Spleen (tissue), 11 donors: ENCODE measurements around the gene WLS. TPM values are rescaled to one million over a fixed set of nuclear protein-coding genes. Genes with fewer than 3 reads are reported as not detected.
A peak's percentile ranks its signal among the peaks of the same experiment; 100 is the strongest.

Experiments used
- DNase-seq: peaks from one replicate; pipeline ENCODE4 v3.0.0-alpha.2; 2020
- H3K27ac ChIP-seq, 8 donors: fragments of 200-600 bp; sonication (generic) in 7 of 8; 1 replicate in 4 of 8; 2 replicates in 4 of 8; pipeline versions ENCODE4 v1.5.0 to v1.8.0; 2016 to 2021; ENCODE audit warnings: inconsistent platforms in 4 of 8, mild to moderate bottlenecking in 4 of 8, moderate library complexity in 1 of 8
- H3K27me3 ChIP-seq, 7 donors: fragments of 200-600 bp; sonication (generic) in 6 of 7; replicated peaks in 1 of 7; 1 replicate in 4 of 7; 2 replicates in 3 of 7; pipeline versions ENCODE4 v1.5.0 to v1.8.0; 2016 to 2021; ENCODE audit warnings: inconsistent platforms in 3 of 7, mild to moderate bottlenecking in 1 of 7
- H3K36me3 ChIP-seq, 6 donors: fragments of 200-600 bp; sonication (generic) in 5 of 6; 1 replicate in 4 of 6; 2 replicates in 2 of 6; pipeline versions ENCODE4 v1.5.0 to v1.8.0; 2016 to 2021; ENCODE audit warnings: inconsistent platforms in 2 of 6
- H3K4me1 ChIP-seq, 6 donors: fragments of 200-600 bp; sonication (generic) in 5 of 6; 1 replicate in 3 of 6; 2 replicates in 3 of 6; pipeline versions ENCODE4 v1.5.0 to v1.8.0; 2016 to 2021; ENCODE audit warnings: inconsistent platforms in 3 of 6
- H3K4me3 ChIP-seq, 8 donors: fragments of 200-600 bp; sonication (generic) in 7 of 8; 1 replicate in 4 of 8; 2 replicates in 4 of 8; pipeline versions ENCODE4 v1.5.0 to v1.8.0; 2016 to 2021; ENCODE audit warnings: inconsistent platforms in 4 of 8, mild to moderate bottlenecking in 4 of 8, moderate library complexity in 2 of 8
- H3K9me3 ChIP-seq, 8 donors: fragments of 200-600 bp; sonication (generic) in 7 of 8; 1 replicate in 4 of 8; 2 replicates in 4 of 8; pipeline versions ENCODE4 v1.5.0 to v1.8.0; 2016 to 2021; ENCODE audit warnings: inconsistent platforms in 4 of 8
- POLR2A ChIP-seq, 3 donors: fragments of 450-650 bp; IDR thresholded peaks; one replicate each; pipeline ENCODE4 v1.5.1; 2017; ENCODE audit warnings: antibody characterized with exemption in 3 of 3, mild to moderate bottlenecking in 1 of 3
- POLR2AphosphoS5 ChIP-seq, 3 donors: sonication (generic); formaldehyde crosslinking; IDR thresholded peaks; one replicate each; pipeline ENCODE4 v1.5.1; 2017; ENCODE audit warnings: antibody characterized with exemption in 3 of 3
- WGBS, 5 donors: extraction: QIAGEN DNeasy Blood & Tissue Kit in 3 of 5; methylation state at CpG; one replicate each; pipeline versions ENCODE4 v1.1.5 to v1.1.7; 2013 to 2018; 5-methylcytosine and 5-hydroxymethylcytosine counted together
- intact Hi-C: fragments of 100-400 bp; cut with DNase I; formaldehyde crosslinking; loops from one replicate; pipeline ENCODE4 v1.15.0; 2023; ENCODE audit warnings: low total_unique reads
- polyA plus RNA-seq, 3 donors: library from polyadenylated mRNA; stranded (reverse); fragments of 200-250 nt; gene quantifications; one replicate each; pipeline ENCODE4 v1.2.1, GENCODE V29; 2013
- total RNA-seq, 7 donors: library from RNA; depleted of rRNA in 3 of 7; stranded (reverse); fragments of >200 nt in 3 of 7; fragmentation: NEBNext Ultra II Directional in 4 of 7; extraction: Animal tissue kit (Norgen Biotek cat#: 25700) in 4 of 7; gene quantifications; one replicate each; pipeline versions ENCODE4 v1.1.0 to v1.2.1, GENCODE V29; 2016 to 2021
- TF ChIP-seq, protein P1 (sequence below), 11 experiments: fragments of 200-600 bp in 7 of 11; fragments of 450-650 bp in 4 of 11; sonication (generic) in 4 of 11; IDR thresholded peaks in 8 of 11; conservative IDR thresholded peaks in 3 of 11; 1 replicate in 7 of 11; 2 replicates in 4 of 11; pipeline versions ENCODE4 v1.4.0 to v1.8.0; 2016 to 2021; ENCODE audit warnings: antibody characterized with exemption in 11 of 11, inconsistent platforms in 4 of 11, mild to moderate bottlenecking in 1 of 11
- donor health status: healthy with polysubstance abuse.
- donor health status: DM: no; HTN: no; CAD: no; lungs with moderate emphysema.
- donor health status: DM: no; HTN: no; CAD: no.
- donor health status: Bipolar disorder and iron deficiency.
- donor health status: healthy.
- donor health status: DM: no; HTN: no; CAD: no.
- donor health status: DM: yes; HTN: yes; CAD: no.

WLS gene
- total and polyA plus RNA-seq, 10 donors = 5.6 to 67.2 (median 53.2) TPM

DNA sequence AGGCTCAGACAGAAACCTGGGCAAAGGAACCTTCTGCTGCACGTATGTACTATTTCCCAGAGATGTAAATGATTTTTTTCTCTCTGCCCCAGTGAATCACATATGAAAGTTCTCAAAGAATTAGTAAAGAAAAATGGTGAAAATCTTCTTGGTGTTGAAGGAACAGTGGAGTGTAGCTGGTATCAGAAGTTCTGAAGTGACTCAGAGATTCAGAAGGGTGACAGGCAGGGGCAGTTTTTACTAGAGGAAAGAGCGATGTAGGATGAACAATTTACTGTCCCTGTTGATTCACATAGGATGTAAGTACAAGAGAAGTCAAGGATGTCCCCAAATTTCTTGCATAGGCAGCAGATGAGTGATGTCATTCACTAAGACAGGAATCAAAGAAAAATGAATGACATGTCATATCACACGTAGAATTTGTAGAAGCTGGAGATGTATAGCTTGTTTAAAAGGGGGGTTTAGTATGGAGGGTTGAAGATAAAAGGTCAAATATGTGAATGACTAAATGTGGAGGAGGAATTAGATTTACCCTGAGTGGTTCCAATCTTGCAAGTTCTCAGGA lies 26.4 kb downstream of the WLS start:
- H3K27ac ChIP-seq = peak overlapping the region in 5 of 8 donors; percentile 36 to 65 (median 54)
- no peaks in the 10 kb centered on the region for H3K9me3 ChIP-seq
- WGBS, 5 donors = 77 to 91% (median 84%) methylated on average over 3 of the region's 3 CpGs
- no peaks in the 10 kb centered on the region for H3K36me3 ChIP-seq
- TF ChIP-seq POLR2A (IDR thresholded peaks at IDR 0.05) (no peak), POLR2AphosphoS5 (IDR thresholded peaks at IDR 0.05) (no peak)
- TF ChIP-seq, protein P1, sequence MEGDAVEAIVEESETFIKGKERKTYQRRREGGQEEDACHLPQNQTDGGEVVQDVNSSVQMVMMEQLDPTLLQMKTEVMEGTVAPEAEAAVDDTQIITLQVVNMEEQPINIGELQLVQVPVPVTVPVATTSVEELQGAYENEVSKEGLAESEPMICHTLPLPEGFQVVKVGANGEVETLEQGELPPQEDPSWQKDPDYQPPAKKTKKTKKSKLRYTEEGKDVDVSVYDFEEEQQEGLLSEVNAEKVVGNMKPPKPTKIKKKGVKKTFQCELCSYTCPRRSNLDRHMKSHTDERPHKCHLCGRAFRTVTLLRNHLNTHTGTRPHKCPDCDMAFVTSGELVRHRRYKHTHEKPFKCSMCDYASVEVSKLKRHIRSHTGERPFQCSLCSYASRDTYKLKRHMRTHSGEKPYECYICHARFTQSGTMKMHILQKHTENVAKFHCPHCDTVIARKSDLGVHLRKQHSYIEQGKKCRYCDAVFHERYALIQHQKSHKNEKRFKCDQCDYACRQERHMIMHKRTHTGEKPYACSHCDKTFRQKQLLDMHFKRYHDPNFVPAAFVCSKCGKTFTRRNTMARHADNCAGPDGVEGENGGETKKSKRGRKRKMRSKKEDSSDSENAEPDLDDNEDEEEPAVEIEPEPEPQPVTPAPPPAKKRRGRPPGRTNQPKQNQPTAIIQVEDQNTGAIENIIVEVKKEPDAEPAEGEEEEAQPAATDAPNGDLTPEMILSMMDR (IDR thresholded peaks at IDR 0.05 in 8 of 11, conservative IDR thresholded peaks at IDR 0.05 in 3 of 11) = no peak
- intact Hi-C loops = no loop called here
- peaks cover 0 to 38% (median 6%) of the 10 kb centered on the region in 6 donors for H3K4me1 ChIP-seq
- H3K4me3 ChIP-seq = no peak overlapping the region
- H3K27me3 ChIP-seq = no peaks in the 10 kb centered on the region
- no peak for DNase-seq

DNA sequence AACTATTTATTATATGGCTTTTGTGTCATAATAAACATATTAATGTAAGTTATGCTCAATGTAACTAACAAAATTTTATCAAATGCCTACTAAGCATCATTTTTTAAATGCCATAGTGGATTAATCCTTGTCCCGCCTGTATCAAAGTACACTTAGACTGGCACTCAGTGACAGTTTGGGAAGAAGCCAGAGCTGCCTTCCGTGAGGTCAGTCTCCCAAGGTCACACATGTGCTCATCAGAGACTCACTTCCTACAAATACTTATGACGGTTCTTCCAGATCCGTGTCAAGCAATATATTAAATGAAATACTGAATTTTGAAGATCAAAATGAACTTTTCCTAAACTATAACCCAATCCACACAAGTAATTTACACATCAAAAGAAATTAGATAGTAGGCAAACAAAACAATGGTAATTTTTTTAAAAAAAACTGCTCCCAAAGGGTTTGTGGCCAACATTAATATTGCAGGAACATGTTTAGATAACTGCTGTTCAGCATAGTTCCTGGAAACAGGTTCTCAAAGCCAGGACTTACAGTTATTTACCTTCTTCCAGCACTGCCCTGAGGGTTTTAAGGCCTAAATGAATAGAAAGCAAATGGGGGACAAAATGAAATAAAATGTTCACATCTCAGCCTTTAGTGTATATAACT lies 27.2 kb downstream of the WLS start:
- H3K27ac ChIP-seq = peak overlapping the region in 5 of 8 donors; percentile 36 to 65 (median 54)
- WGBS, 5 donors = 63 to 82% (median 65%) methylated on average over 4 of the region's 4 CpGs
- H3K36me3 ChIP-seq = no peaks in the 10 kb centered on the region
- no peaks in the 10 kb centered on the region for H3K27me3 ChIP-seq
- no peak for DNase-seq
- no peak overlapping the region for H3K4me3 ChIP-seq
- TF ChIP-seq, protein P1 (IDR thresholded peaks at IDR 0.05 in 8 of 11, conservative IDR thresholded peaks at IDR 0.05 in 3 of 11) = peak in 3 of 11 experiments; percentile 4 to 32 (median 12)
- TF ChIP-seq POLR2AphosphoS5 (IDR thresholded peaks at IDR 0.05) (peak in 1 of 3 donors; percentile 41), POLR2A (IDR thresholded peaks at IDR 0.05) (no peak)
- intact Hi-C loops = no loop called here
- H3K4me1 ChIP-seq = peaks cover 0 to 31% (median 6%) of the 10 kb centered on the region in 6 donors
- no peaks in the 10 kb centered on the region for H3K9me3 ChIP-seq

DNA sequence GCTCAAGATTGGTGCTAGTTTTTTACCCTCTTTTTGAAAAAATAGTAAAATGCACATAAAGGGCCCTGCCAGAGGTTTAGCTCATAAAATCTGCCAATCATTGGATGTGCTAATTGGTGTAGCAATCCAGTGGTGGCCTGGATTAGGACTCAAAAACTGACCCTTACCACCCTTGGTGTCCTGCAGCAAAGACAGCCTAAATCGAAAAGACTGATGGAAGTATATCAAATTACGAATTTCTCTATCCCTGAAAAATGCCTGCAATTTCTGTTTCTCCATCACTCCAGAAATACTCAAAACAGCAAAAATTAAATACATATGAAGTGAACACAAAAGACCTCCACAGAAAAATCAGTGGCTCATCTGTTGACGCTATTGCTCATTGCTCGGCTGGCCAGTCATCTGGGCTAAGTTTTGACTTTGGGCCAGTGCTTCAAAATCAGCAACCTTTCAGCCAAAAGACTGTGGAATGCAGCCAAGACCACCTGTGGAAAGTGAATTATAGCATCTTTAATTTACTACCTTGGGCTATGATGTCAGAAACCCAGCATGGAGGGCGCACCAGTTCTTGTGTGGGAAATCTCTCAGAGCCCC lies 30.0 kb downstream of the WLS start:
- Histone ChIP-seq H3K36me3 (no peaks in the 10 kb centered on the region), H3K27me3 (no peaks in the 10 kb centered on the region), H3K9me3 (no peaks in the 10 kb centered on the region), H3K4me1 (peaks cover 0 to 19% (median 5%) of the 10 kb centered on the region in 6 donors), H3K4me3 (no peak overlapping the region), H3K27ac (no peak overlapping the region)
- 74 to 90% (median 89%) methylated on average over 5 of the region's 5 CpGs for WGBS, 5 donors
- TF ChIP-seq, protein P1 (IDR thresholded peaks at IDR 0.05 in 8 of 11, conservative IDR thresholded peaks at IDR 0.05 in 3 of 11) = no peak
- no peak for TF ChIP-seq POLR2AphosphoS5 (IDR thresholded peaks at IDR 0.05)
- no peak for TF ChIP-seq POLR2A (IDR thresholded peaks at IDR 0.05)
- intact Hi-C loops = no loop called here
- no peak for DNase-seq
